GM12872 (cell line): ENCODE measurements around the gene RBPJL.

Experiments
- CTCF ChIP-seq: IDR thresholded peaks from 3 replicates; pipeline ENCODE4 v1.5.1; 2011; ENCODE audit warnings: low read depth, mild to moderate bottlenecking, low read length, moderate library complexity; ENCODE audit not compliant: insufficient read depth

The RBPJL gene

GRCh38 chr20:45353746-45354145 lies 47.1 kb downstream of the RBPJL start:
- no peak for TF ChIP-seq CTCF

- TF ChIP-seq CTCF, result no peak
Observed at GRCh38 chr20:45354423-45355208, 48.0 kb downstream of the RBPJL start.

- no peak for TF ChIP-seq CTCF
Observed at GRCh38 chr20:45355209-45356084, 48.8 kb downstream of the RBPJL start.

- TF ChIP-seq CTCF, result no peak
Observed at GRCh38 chr20:45358282-45359068, 51.8 kb downstream of the RBPJL start.

GRCh38 chr20:45359069-45359405 lies 52.4 kb downstream of the RBPJL start:
- no peak for TF ChIP-seq CTCF

- no peak for TF ChIP-seq CTCF
Observed at GRCh38 chr20:45359406-45360148, 52.9 kb downstream of the RBPJL start.
